AG10803 (cell line): ENCODE data around the gene PARD6B.

Experiments
- DNase-seq: peaks from one replicate; pipeline ENCODE4 v3.0.0; 2010; ENCODE audit warnings: low read depth
- H3K4me3 ChIP-seq: 2 replicates; pipeline ENCODE4 v1.5.1; 2011; ENCODE audit warnings: mild to moderate bottlenecking, low read length, control low read depth
- CTCF ChIP-seq: conservative IDR thresholded peaks from 2 replicates; pipeline ENCODE4 v1.5.1; 2011; ENCODE audit warnings: mild to moderate bottlenecking, low read length, control low read depth, inconsistent platforms

The PARD6B gene

DNA sequence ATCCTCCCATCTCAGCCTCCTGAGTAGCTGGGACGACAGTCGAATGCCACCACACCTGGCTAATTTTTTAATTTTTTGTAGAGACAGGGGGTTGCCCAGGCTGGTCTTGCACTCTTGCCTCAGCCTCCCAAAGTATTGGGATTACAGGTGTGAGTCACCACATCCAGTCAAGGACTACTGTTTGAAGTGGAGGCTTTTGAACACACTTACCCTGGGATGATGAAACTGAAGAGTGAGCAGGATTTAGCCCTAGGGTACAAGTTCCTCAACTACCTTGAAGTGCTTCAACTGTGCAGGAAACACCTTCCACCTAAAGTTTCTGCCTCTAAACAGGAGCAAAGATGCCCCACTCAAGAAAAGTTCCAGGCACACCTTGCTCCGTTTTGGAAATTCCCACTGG lies 15.7 kb upstream of the PARD6B start:
- H3K4me3 ChIP-seq: no peak overlapping the region
- no peak for TF ChIP-seq CTCF
- DNase-seq: no peak

DNA sequence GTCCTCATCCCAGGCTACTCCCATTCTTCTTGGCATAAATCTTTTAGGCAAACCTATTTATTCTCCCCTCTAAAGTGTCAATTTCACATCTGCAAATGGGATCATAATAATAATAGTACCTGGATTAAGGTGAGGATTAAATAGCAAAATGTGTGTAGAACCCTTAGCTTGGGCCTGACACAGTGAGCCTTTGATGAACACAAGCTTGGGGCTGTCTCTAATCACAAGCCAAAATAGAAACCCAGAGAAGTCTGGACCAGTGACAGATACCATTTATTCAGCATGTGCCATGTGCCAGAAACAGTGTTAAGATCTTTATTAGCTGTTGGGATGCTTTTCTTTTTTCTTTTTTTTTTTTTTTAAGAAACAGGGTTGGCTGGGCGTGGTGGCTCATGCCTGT lies 14.9 kb upstream of the PARD6B start:
- H3K4me3 ChIP-seq: no peak overlapping the region
- DNase-seq: no peak
- TF ChIP-seq CTCF: no peak

DNA sequence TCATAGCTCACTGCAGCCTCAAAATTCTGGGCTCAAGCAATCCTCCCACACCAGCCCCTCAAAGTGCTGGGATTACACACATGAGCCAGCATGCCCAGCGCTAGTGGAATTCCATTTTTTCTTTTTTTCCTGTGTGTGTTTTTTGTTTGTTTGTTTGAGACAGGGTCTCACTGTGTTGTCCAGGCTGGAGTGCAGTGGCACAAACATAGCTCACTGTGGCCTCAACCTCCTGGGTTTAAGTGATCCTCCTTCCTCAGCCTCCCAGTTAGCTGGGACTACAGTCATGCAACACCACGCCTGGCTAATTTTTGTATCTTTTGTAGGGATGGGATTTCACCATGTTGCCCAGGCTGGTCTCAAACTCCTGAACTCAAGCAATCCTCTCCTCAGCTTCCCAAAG lies 14.1 kb upstream of the PARD6B start:
- no peak for TF ChIP-seq CTCF
- DNase-seq: no peak
- no peak overlapping the region for H3K4me3 ChIP-seq

- TF ChIP-seq CTCF: no peak
- no peak overlapping the region for H3K4me3 ChIP-seq
- no peak for DNase-seq
Measured at GRCh38 chr20:50717974-50718761, 13.2 kb upstream of the PARD6B start.

GRCh38 chr20:50719328-50719727 lies 12.1 kb upstream of the PARD6B start:
- no peak overlapping the region for H3K4me3 ChIP-seq
- no peak for DNase-seq
- TF ChIP-seq CTCF: no peak

DNA sequence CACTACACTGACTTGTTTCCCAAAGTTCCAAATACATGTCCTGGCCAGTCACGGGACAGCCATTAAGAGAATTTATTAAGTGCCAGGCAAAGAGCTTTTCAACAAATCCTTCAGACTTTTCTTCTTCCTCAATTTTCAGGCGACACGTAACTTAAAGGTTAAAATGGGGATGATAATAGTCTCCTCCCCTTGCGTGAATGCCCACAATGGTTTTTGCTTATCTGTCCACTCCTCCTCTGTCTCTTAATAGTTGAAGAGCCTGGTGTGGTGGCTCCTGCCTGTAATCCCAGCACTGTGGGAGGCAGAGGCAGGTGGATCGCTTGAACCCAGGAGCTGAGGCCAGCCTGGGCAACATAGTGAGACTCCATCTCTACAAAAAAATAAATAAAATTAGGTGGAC lies 11.4 kb upstream of the PARD6B start:
- no peak overlapping the region for H3K4me3 ChIP-seq
- DNase-seq: no peak
- no peak for TF ChIP-seq CTCF

DNA sequence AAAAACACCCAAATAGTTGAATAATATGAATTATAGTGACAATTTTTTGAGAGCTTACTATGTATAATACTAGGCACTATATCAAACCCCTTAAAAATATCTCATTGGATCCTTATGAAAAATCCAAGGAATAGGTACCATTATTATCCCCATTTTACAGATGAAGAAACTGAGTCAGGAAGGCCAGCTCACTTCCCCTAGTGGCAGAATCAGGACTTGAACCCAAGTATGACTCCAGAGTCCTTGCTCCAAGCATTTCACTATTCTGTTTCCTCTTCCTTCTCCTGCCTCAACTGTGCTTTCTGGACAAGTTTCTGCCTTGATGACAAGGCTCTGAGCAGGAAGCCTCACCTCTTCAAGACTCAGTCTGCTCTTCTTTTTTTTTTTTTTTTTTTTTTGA lies 10.8 kb upstream of the PARD6B start:
- TF ChIP-seq CTCF: no peak
- DNase-seq: no peak
- H3K4me3 ChIP-seq: no peak overlapping the region
